Amniotic stem cell (primary cell): ENCODE results near the gene CDC42.

Experiments used
- DNase-seq: peaks from one replicate; lab custom pipeline; 2025; lab: John Stamatoyannopoulos, UW

CDC42 gene

GRCh38 chr1:22108339-22109105 is 56.0 kb downstream of the CDC42 start:
- DNase-seq, result no peak

GRCh38 chr1:22110016-22110415 is 57.5 kb downstream of the CDC42 start:
- no peak for DNase-seq

DNA sequence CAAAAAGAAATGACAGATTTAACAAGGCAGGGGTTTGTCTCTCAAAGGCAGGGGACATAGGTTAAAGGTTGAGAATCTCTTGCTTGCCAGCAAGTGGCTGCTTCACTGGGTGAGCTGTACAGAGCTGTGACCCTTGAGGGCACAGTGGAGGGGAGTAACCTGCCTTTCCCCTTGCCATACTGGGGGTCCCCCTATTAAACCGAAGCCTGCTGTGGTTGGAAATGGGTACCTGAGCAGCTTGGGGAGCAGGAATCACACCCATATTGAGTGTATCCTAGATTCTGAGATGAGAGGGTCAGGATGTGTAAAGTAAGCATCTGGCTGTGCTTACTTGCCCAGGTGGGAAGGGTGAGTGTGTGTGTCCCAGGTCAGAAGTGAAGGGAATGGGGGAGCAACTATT is 58.6 kb downstream of the CDC42 start:
- no peak for DNase-seq

GRCh38 chr1:22111620-22112019 is 59.1 kb downstream of the CDC42 start:
- DNase-seq, result peak; percentile 4

- no peak for DNase-seq
Observed at GRCh38 chr1:22112554-22112953, 60.0 kb downstream of the CDC42 start.

- no peak for DNase-seq
Observed at GRCh38 chr1:22114083-22115012, 61.8 kb downstream of the CDC42 start.

GRCh38 chr1:22115286-22115685 is 62.8 kb downstream of the CDC42 start:
- DNase-seq, result no peak

DNA sequence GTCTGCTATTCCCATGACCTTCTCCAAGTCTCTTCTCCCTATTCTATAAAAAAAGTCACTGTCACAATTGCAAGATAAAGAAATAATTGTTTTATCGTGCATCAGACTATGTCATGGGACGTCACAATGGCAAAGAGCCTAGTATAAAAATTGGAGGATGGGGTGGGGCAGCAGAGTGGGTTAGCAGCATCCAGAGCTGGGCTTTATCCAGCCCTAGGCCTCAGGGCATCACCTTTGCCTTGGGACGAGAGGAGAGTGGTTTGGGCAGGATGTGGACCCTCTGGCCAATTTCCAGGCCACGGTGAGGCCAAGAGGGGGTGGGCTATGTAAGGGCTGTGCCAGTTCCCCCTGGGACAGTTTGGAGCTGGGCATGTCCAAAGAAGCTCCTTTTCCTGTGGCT is 64.7 kb downstream of the CDC42 start:
- DNase-seq, result no peak

- DNase-seq, result no peak
Observed at GRCh38 chr1:22117851-22118250, 65.3 kb downstream of the CDC42 start.

DNA sequence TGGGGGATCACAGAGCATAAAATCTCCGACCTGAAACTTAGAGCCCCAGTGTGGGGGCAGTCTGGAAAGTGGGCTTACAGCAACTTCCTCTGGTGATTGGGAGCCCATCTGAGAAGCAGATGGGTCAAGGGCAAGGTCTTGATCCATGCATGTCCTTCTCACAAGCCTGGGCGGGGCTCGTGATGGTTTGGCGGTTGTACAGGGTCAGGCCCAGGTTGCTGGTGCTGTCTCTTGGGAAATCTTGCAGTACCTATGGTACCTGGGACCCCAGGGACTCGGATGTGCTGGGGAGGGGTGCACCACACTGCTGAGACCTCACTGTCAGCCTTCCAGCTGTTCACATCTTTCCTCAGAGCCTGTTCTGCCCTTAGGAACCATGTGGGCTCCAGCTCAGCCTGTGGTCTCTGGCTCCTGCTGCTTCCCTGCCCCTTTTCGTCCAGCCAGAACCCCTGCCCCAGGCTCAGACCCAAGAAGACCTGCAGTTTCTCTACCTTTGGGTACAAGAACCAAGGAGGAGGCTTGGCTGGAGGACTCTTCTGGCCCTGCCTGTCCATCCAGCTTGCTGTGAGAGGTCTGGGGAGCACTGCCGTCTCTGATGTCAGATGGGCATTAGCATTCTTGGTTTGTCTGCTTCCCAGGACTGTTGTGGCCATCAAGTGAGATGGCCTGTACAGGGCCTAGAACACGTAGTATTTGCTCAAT is 65.9 kb downstream of the CDC42 start:
- no peak for DNase-seq

DNA sequence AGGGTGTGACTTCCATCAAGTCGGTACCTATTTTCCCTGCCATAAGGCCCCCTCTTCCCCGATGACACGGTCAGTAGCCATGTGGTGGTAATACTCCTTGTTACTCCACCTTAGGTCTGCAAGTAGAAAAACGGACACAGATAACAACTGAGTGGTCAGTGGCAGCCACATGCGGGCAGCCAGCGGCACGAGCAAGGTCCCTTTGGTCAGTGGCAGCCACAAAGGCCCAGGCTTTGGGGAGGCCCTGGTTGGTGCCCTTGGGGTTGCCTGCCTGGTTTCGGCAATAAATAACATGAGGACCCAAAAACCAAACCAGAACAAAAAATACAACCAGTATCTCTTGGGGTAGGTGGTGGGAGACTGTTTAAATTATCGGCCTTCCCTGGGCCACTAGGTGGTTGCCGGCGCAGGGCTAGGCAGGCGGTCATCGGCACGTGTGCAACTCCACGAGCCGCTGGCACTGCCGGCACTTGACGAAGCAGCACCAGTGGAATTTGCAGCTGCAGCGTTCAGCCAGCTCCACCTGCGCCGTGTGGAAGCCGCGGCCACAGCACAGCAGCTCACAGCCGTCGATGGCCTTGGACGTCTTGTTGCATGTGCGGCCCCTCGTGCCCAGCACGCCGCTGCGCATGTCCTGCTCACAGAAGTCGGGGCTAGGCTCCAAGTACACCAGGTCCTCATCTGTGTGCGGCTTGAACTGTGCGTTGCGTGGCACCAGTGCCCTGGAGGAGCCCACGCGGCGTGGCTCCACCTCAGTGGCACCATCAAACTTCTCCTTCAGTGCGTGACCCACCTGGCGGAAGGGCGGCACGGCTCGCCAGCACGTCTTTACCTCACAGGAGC is 67.3 kb downstream of the CDC42 start:
- no peak for DNase-seq

- no peak for DNase-seq
Observed at GRCh38 chr1:22120469-22120790, 67.9 kb downstream of the CDC42 start.

DNA sequence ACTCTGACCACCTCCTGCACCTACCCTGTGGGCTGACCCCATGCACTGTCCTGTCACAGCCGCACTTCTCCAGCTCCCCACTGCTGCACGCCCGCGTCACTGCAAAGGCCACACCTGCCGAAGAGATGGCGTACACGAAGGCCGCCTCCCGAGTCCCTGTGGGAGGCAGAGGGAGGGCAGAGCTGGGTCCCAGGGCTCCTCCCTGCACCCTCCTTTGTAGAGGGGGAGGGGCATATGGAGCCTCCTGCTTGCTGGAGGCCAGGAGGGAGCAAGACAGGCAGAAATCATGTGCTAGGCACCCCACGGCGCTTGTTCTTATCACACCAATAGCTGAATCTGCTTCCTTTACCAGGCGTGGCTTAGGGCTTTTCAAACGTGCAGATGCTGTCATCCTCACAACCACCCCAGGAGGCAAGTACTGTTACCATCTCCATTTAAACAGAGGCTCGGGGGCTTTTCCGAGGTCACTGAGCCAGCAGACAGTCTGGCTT is 69.0 kb downstream of the CDC42 start:
- DNase-seq, result no peak

DNA sequence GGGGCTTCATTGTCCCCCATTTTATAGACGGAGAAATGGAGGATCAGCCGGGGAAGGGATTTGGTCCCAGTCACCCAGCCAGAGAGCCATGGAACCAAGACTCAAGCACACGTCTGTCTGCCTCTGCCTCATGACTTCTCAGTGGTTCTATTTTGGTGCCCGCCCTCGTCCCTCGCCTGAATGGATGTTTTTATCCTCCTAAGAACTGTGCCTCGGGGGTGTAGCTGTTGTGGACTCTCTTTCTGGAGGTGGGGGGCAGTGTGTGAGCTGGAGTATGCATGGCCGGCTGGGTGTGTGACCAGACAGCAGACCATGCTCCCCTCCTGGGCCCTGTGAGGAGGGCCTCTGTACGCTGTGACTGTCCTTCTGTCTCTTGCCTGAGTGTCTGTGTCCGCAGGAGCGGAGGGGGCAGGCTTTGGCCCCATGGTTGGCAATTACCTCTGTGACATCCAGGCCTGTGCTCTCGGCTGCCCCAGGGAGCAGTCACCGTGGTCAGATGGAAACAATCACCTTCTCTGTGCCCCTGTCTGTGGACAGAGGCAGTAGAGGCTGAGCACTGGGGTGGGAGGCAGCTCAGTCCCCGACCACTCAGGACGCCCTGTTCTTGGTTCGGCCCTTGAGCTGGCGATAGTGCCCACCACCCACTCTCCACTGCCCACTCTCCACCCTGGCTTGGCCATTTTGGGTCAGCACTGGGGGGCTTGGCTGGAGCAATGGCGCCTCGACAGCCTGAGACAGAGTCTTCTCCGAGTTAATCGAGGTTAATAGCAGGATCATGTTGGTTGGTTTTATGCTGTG is 70.0 kb downstream of the CDC42 start:
- DNase-seq, result no peak

GRCh38 chr1:22123071-22123390 is 70.5 kb downstream of the CDC42 start:
- no peak for DNase-seq

- no peak for DNase-seq
Observed at GRCh38 chr1:22123901-22124404, 71.4 kb downstream of the CDC42 start.

DNA sequence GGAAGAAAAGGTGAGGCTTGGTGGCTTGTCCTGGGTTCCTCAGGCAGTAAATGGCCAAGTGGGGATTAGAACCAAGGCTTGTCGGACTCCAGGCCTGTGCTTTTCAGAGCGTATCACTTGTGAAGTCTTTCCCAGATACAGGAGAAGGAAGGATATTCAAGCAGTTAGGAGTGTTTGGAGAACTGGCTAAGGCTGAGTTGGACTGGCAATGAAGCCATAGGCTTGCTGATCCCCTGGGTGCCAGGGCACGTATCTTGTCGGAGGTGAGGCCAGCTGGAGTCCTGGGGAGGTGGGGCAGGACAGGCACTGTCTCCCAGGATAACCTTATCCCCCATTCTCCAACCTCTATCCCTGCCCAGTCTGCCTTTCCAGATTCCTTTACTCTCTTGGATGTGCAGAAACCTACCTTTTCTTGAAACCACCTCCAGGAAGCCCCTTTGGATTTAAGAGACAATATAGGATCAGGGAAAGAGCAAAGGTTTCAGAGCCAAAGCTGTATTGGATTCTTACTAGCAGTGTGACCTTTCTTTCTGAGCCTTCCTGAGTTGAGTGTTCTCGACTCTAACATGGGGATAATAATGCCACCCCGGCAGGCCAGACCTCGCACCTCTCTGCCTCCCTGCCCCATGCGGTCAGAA is 72.2 kb downstream of the CDC42 start:
- DNase-seq, result no peak

GRCh38 chr1:22126531-22126930 is 74.0 kb downstream of the CDC42 start:
- DNase-seq, result no peak

GRCh38 chr1:22127248-22127647 is 74.7 kb downstream of the CDC42 start:
- DNase-seq, result no peak

DNA sequence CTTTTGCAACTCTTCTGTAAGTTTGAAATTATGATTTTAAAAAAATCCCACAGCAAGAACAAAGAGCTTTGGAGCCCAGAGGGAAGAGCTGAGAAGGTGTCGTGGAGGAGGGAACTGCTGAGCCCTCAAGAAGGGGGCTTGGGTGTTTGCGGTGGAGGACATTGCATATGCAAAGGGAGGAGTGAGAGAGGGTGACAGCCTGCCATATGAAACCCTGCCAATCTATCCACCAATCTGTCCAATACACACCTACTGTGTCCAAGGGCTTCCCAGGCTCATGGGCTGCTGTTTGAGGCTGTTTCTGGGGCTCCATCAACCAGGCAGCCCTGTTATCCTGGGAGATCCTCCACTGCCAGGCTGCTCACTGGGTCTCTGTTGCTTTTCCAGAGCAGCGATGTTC is 75.2 kb downstream of the CDC42 start:
- DNase-seq, result no peak
